Fibroblast of pulmonary artery (primary cell): ENCODE measurements around the gene NDUFA9.

Experiments used
- DNase-seq: peaks from one replicate; pipeline ENCODE4 v3.0.0-alpha.2; 2010; ENCODE audit warnings: low read depth
- H3K4me3 ChIP-seq: replicated peaks from 2 replicates; pipeline ENCODE4 v1.5.1; 2011; ENCODE audit warnings: low read depth, mild to moderate bottlenecking, control low read depth, low read length, moderate library complexity
- TF ChIP-seq, protein P1 (sequence below): IDR thresholded peaks from 2 replicates; pipeline ENCODE4 v1.5.1; 2011; ENCODE audit warnings: mild to moderate bottlenecking, control low read depth, low read length, inconsistent platforms; ENCODE audit errors: missing control alignments

NDUFA9 gene

DNA sequence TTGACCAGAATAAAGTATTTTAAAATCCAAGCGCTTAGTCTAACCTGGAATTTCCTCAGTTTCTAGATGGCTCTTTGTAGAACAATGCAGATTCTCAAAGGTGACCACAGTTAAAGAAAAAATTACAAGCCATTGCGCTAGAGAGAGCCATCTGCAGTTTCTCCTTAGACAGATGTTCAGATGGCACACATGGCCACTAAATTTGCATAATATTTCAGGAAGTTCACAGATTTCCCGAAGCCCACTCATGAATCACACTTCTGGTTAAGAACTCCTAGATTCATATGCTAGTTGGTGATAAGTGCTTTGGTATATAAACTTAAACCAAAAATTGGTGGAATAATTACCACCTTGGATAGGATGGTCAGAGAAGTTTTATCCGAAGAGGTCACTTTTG lies 812 bp upstream of the NDUFA9 start:
- peak; percentile 11 for DNase-seq
- peak overlapping the region; percentile 93 for H3K4me3 ChIP-seq
- TF ChIP-seq, protein P1, sequence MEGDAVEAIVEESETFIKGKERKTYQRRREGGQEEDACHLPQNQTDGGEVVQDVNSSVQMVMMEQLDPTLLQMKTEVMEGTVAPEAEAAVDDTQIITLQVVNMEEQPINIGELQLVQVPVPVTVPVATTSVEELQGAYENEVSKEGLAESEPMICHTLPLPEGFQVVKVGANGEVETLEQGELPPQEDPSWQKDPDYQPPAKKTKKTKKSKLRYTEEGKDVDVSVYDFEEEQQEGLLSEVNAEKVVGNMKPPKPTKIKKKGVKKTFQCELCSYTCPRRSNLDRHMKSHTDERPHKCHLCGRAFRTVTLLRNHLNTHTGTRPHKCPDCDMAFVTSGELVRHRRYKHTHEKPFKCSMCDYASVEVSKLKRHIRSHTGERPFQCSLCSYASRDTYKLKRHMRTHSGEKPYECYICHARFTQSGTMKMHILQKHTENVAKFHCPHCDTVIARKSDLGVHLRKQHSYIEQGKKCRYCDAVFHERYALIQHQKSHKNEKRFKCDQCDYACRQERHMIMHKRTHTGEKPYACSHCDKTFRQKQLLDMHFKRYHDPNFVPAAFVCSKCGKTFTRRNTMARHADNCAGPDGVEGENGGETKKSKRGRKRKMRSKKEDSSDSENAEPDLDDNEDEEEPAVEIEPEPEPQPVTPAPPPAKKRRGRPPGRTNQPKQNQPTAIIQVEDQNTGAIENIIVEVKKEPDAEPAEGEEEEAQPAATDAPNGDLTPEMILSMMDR = no peak

DNA sequence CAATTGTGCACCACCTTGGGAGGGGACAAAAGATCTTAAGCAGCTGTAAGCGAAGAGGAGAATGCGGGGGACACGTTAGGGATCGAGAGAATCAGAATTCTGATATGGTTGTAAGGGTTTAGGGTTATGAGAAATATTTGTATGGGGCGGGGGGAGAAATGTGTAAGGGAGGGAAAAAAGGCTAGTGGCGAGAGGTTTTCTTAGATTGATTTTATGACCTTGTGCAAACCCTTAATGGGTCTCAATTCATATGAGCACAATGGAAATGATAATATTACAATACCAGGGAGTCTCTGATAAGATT lies 396 bp downstream of the NDUFA9 start:
- peak overlapping the region; percentile 93 for H3K4me3 ChIP-seq
- DNase-seq = no peak
- TF ChIP-seq, protein P1 = no peak

DNA sequence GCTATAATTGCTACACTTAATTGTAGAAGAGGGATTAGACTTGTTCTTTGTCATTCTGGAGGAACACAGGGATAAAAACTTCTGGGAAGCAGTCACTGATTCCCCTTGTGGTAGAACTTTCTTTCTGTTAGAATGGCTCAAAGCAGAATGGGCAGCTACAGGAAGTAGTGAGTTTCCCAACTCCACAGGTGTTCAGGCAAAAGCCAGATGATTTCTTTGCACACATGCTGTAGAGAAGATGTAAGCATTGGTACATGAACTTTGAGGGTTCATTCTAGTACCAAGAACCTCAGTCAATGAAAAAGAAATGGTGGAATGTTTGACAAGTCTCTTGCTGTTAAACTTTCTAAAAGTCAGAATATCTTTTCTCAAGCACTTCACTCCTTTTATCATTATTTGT lies 4.3 kb downstream of the NDUFA9 start:
- peak; percentile 7 for DNase-seq
- TF ChIP-seq, protein P1 = no peak
- no peak overlapping the region for H3K4me3 ChIP-seq

DNA sequence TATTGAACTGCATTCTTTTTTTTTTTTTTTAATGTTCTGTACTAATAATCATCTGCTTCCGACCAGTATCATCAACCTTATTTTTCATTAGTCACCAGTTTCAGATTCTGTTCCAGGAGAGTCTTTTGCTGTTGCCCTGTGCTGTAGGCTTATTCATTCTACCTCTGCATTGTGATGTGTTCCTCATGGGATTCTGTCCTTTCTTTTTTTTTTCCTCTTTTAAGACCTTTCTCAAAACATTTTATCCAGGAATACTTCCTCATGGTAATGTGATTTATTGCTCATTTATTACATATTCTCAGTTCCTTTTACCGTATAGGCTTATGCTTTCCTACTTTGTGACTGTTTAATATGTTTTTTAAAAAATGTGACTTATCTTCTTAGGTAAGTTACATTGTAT lies 4.8 kb downstream of the NDUFA9 start:
- no peak overlapping the region for H3K4me3 ChIP-seq
- TF ChIP-seq, protein P1 = no peak
- no peak for DNase-seq

DNA sequence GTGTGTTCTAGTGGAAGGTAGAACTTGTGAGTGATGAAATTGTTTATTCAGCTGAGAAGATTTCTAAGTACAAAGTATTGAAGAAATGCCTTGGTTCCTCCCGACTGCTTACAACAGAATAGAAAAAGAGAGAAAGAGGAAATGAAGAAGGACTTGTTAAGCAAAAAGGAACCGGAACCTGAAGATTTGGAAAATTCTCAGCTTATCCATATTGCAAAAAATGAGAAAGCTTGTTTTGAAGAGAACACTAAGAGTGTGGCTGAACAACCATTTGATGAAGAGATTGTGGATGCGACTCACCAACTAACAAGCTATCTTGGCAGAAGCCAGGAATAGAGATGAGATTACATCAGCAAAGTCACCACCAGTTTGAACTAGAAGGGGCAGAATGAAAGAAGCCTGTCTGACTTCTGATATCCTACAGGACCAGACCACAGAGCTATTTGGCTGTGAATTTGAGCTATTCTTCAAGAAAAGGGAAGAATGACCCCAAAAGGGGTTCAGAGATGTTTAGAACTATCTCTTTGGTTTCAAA lies 15.1 kb downstream of the NDUFA9 start:
- no peak overlapping the region for H3K4me3 ChIP-seq
- DNase-seq = peak; percentile 55
- TF ChIP-seq, protein P1 = no peak

DNA sequence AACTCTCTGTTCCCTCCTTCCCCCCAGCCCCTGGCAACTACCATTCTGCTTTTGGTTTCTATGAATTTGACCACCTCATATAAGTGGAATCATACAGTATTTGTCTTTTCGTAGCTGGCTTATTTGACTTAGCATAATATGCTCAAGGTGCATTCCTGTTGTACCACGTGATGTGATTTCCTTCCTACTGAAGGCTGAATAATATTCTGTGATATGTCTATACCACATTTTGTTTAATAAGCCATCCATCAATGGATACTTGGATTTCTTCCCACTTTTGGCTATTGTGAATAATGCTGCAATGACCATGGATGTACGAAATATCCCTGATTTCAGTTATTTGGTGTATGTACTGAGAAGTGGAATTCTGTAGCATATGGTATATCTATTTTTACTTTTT lies 16.3 kb downstream of the NDUFA9 start:
- H3K4me3 ChIP-seq = no peak overlapping the region
- TF ChIP-seq, protein P1 = no peak
- no peak for DNase-seq

DNA sequence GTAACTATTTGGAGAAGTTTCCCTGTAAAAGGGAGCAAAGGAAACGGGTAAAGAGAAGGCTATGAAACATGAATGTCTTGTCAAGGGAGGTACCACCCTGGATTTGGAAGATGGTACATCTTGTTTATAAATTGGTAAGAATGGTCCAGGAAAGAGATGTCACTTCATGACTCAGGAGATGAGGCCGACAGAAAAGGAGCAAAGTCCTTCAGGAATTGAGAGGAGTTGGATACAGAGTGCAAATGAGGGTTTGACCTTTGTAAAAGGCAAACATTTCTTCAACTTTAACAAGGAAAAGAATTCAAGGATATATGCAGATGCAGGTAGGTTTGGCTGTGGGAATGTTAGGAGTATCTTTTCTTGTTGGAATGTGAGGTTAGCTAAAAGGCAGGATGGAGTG lies 30.8 kb downstream of the NDUFA9 start:
- no peak overlapping the region for H3K4me3 ChIP-seq
- no peak for DNase-seq
- TF ChIP-seq, protein P1 = no peak
